Sciatic nerve (tissue), 2 donors: ENCODE measurements around the gene TSPAN5. TPM values are rescaled to one million over a fixed set of nuclear protein-coding genes. Genes with fewer than 3 reads are reported as not detected.

Experiments used
- ATAC-seq: fragments of 200-7000 bp; cut with Tn5 transposase; one replicate; pipeline ENCODE4 v1.9.1; 2020; ENCODE audit warnings: mild to moderate bottlenecking, moderate library complexity
- DNase-seq: peaks from one replicate; pipeline ENCODE4 v3.0.0-alpha.2; 2020; ENCODE audit warnings: low spot score
- intact Hi-C: fragments of 100-400 bp; cut with DNase I; formaldehyde crosslinking; loops from one replicate; pipeline ENCODE4 v1.14.2; 2022
- total RNA-seq: library from RNA; stranded (reverse); fragmentation: NEBNext Ultra II Directional; extraction: Animal tissue kit (Norgen Biotek cat#: 25700); gene quantifications from one replicate; pipeline ENCODE4 v1.2.1, GENCODE V29; 2021
- donor health status: DM: no; HTN: no; CAD: no.
- donor health status: DM: no; HTN: no; CAD: no.

The TSPAN5 gene
- total RNA-seq, 1 donor from 2014 or later: 19.1 TPM

- no peak for ATAC-seq
- DNase-seq: no peak
- intact Hi-C loops: no loop called here
Measured at GRCh38 chr4:98610926-98611676, 47.3 kb downstream of the TSPAN5 start.

GRCh38 chr4:98610431-98610830 is 48.0 kb downstream of the TSPAN5 start:
- DNase-seq (no peak), ATAC-seq (no peak)
- intact Hi-C loops: no loop called here

- intact Hi-C loops: no loop called here
- ATAC-seq (no peak), DNase-seq (no peak)
Measured at GRCh38 chr4:98609934-98610333, 48.5 kb downstream of the TSPAN5 start.

- intact Hi-C loops: no loop called here
- no peak for DNase-seq
- no peak for ATAC-seq
Measured at GRCh38 chr4:98608356-98608755, 50.1 kb downstream of the TSPAN5 start.

- ATAC-seq (no peak), DNase-seq (no peak)
- intact Hi-C loops: no loop called here
Measured at GRCh38 chr4:98606894-98607293, 51.5 kb downstream of the TSPAN5 start.

GRCh38 chr4:98605216-98605615 is 53.2 kb downstream of the TSPAN5 start:
- ATAC-seq: no peak
- intact Hi-C loops: no loop called here
- DNase-seq: no peak

GRCh38 chr4:98604723-98605122 is 53.7 kb downstream of the TSPAN5 start:
- DNase-seq: no peak
- no peak for ATAC-seq
- intact Hi-C loops: no loop called here

GRCh38 chr4:98603683-98604521 is 54.5 kb downstream of the TSPAN5 start:
- no peak for ATAC-seq
- DNase-seq: no peak
- intact Hi-C loops: no loop called here

GRCh38 chr4:98602270-98602669 is 56.1 kb downstream of the TSPAN5 start:
- no peak for ATAC-seq
- DNase-seq: no peak
- intact Hi-C loops: no loop called here

- DNase-seq: no peak
- no peak for ATAC-seq
- intact Hi-C loops: no loop called here
Measured at GRCh38 chr4:98601708-98602107, 56.7 kb downstream of the TSPAN5 start.

- intact Hi-C loops: no loop called here
- no peak for DNase-seq
- no peak for ATAC-seq
Measured at GRCh38 chr4:98599617-98600205, 58.7 kb downstream of the TSPAN5 start.

- intact Hi-C loops: no loop called here
- ATAC-seq: peak; percentile 26
Measured at GRCh38 chr4:98586962-98587354, 71.5 kb downstream of the TSPAN5 start.

GRCh38 chr4:98586291-98586961 is 72.0 kb downstream of the TSPAN5 start:
- ATAC-seq (no peak), DNase-seq (no peak)
- intact Hi-C loops: no loop called here

More at GRCh38 chr4:98586962-98587354, 71.5 kb downstream of the TSPAN5 start:
- no peak for DNase-seq

GRCh38 chr4:98585596-98585995 is 72.8 kb downstream of the TSPAN5 start:
- intact Hi-C loops: no loop called here
- no peak for ATAC-seq
- DNase-seq: no peak

- no peak for DNase-seq
Measured at GRCh38 chr4:98584265-98584664, 74.1 kb downstream of the TSPAN5 start.

GRCh38 chr4:98583265-98583664 is 75.1 kb downstream of the TSPAN5 start:
- DNase-seq: no peak
- ATAC-seq: no peak
- intact Hi-C loops: no loop called here

More at GRCh38 chr4:98584265-98584664, 74.1 kb downstream of the TSPAN5 start:
- no peak for ATAC-seq
- intact Hi-C loops: no loop called here

GRCh38 chr4:98581126-98581525 is 77.3 kb downstream of the TSPAN5 start:
- DNase-seq (no peak), ATAC-seq (no peak)
- intact Hi-C loops: no loop called here

- intact Hi-C loops: no loop called here
- DNase-seq (no peak), ATAC-seq (no peak)
Measured at GRCh38 chr4:98577956-98578355, 80.5 kb downstream of the TSPAN5 start.

- ATAC-seq (no peak), DNase-seq (no peak)
- intact Hi-C loops: no loop called here
Measured at GRCh38 chr4:98574816-98575215, 83.6 kb downstream of the TSPAN5 start.
